Urothelium cell line (cell line): ENCODE data around the gene CD40LG.

ENCODE experiments used
- DNase-seq: peaks from one replicate; pipeline ENCODE4 v3.0.0; 2011; ENCODE audit warnings: low spot score, mixed read lengths
- FAIRE-seq: peaks from 2 replicates; lab custom pipeline; 2011; peaks lifted over from hg19 to GRCh38; lab: Jason Lieb, UNC

Gene CD40LG

GRCh38 chrX:136692271-136692670 lies 44.3 kb downstream of the CD40LG start:
- FAIRE-seq (no peak), DNase-seq (no peak)

GRCh38 chrX:136694431-136695087 lies 46.6 kb downstream of the CD40LG start:
- FAIRE-seq, result no peak
- peak; percentile 15 for DNase-seq

GRCh38 chrX:136697156-136697555 lies 49.2 kb downstream of the CD40LG start:
- FAIRE-seq (no peak), DNase-seq (no peak)

- FAIRE-seq, result no peak
These were observed 60.4 kb downstream of the CD40LG start for GRCh38 chrX:136708348-136708747.

More at GRCh38 chrX:136708348-136708747, 60.4 kb downstream of the CD40LG start:
- DNase-seq, result no peak
